ENCODE results near the gene VSIR.

Gene VSIR

GRCh38 chr10:71746344-71747037 is 26.8 kb downstream of the VSIR start:
- DNase-seq (ENCODE audit: low spot score in 2 of 2) = no peak
- peaks cover 6% of the 10 kb centered on the region for H3K36me3 Mint-ChIP-seq
- no peak overlapping the region for H3K4me3 Mint-ChIP-seq
- H3K4me1 Mint-ChIP-seq = peaks cover 66% of the 10 kb centered on the region
- peak overlapping the region; percentile 91 for H3K27ac Mint-ChIP-seq
- no peak for ATAC-seq (ENCODE audit: low read depth)
- H3K9me3 Mint-ChIP-seq = peaks cover 2% of the 10 kb centered on the region
- no peaks in the 10 kb centered on the region for H3K27me3 Mint-ChIP-seq

DNA sequence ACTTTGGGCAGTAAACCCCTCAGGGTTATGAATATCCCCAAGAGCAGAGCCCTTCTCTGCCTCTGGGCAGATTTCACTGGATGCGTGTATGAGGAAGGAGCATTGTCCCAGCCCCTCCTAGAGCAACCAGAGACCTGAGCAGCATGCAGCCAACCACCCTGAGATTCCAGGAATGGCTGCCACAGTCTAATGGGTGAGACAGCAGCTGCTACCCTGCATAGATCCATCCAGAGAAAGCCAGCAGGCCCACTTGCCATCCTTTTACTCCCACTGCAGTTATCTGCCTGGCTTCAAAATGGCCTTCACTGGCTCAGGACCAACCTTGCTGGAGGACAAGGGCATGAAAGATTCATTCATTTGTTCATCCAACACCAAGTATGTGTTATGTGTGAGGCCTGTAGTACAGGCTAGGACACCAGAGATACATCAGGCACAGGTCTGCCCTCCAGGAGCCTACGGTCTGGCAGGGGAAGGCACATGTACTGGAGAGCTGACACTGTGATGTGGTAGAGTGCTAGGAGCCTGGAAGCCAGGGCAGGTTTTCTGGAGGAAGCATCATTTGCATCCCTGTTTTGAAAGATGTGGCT is 27.6 kb downstream of the VSIR start:
- no peak for ATAC-seq (ENCODE audit: low read depth)
- no peak overlapping the region for H3K4me3 Mint-ChIP-seq
- H3K9me3 Mint-ChIP-seq = peaks cover 2% of the 10 kb centered on the region
- peaks cover 5% of the 10 kb centered on the region for H3K36me3 Mint-ChIP-seq
- DNase-seq (ENCODE audit: low spot score in 2 of 2) = no peak
- H3K4me1 Mint-ChIP-seq = peaks cover 68% of the 10 kb centered on the region
- H3K27ac Mint-ChIP-seq = no peak overlapping the region
- no peaks in the 10 kb centered on the region for H3K27me3 Mint-ChIP-seq

GRCh38 chr10:71744897-71745663 is 28.2 kb downstream of the VSIR start:
- Mint-ChIP-seq H3K9me3 (peaks cover 2% of the 10 kb centered on the region), H3K27me3 (no peaks in the 10 kb centered on the region), H3K27ac (peak overlapping the region; percentile 35), H3K4me1 (peaks cover 68% of the 10 kb centered on the region), H3K4me3 (no peak overlapping the region), H3K36me3 (no peaks in the 10 kb centered on the region)
- no peak for DNase-seq (ENCODE audit: low spot score in 2 of 2)
- ATAC-seq (ENCODE audit: low read depth) = no peak

GRCh38 chr10:71743866-71744265 is 29.5 kb downstream of the VSIR start:
- ATAC-seq (ENCODE audit: low read depth) (no peak), DNase-seq (ENCODE audit: low spot score in 2 of 2) (no peak)
- H3K36me3 Mint-ChIP-seq = no peaks in the 10 kb centered on the region
- no peaks in the 10 kb centered on the region for H3K27me3 Mint-ChIP-seq
- peaks cover 64% of the 10 kb centered on the region for H3K4me1 Mint-ChIP-seq
- H3K4me3 Mint-ChIP-seq = no peak overlapping the region
- H3K9me3 Mint-ChIP-seq = peaks cover 2% of the 10 kb centered on the region
- no peak overlapping the region for H3K27ac Mint-ChIP-seq

DNA sequence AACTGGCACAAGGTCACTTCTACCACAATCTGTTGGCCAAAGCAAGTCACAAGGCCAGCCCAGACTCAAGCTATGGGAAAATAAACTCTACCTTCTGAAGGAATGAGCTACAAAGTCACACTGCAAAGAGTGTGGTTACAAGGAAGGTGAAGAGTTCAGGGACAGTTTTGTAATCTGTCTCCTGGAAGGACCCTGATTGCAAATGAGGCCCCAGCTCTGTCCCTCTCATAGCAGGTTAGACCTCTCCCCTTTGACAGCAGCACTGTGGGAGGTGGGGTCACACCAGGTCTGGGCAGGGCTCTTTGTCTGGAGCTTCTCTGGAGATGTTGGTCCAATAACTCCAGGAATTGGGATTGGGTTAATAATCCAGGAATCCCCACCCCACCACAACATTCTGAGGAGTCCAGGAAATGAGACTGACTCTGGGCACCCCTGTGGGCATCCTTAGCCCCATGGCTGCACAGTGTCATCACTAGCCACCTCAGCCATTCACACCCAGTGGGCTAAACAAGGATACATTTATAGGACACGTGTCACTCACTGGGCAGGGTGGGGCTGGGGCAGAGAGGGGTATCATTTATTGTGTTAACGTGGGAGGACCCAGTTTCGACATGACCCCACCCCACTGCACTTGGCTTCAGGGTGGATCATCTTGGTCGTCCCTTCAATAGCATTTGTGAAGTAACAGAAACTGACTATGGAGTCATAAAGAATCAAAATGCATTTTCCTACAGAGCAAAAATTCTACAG is 30.1 kb downstream of the VSIR start:
- Mint-ChIP-seq H3K27me3 (no peaks in the 10 kb centered on the region), H3K36me3 (no peaks in the 10 kb centered on the region), H3K27ac (peak overlapping the region; percentile 58), H3K9me3 (peaks cover 2% of the 10 kb centered on the region), H3K4me1 (peaks cover 59% of the 10 kb centered on the region), H3K4me3 (no peak overlapping the region)
- no peak for DNase-seq (ENCODE audit: low spot score in 2 of 2)
- ATAC-seq (ENCODE audit: low read depth) = no peak

DNA sequence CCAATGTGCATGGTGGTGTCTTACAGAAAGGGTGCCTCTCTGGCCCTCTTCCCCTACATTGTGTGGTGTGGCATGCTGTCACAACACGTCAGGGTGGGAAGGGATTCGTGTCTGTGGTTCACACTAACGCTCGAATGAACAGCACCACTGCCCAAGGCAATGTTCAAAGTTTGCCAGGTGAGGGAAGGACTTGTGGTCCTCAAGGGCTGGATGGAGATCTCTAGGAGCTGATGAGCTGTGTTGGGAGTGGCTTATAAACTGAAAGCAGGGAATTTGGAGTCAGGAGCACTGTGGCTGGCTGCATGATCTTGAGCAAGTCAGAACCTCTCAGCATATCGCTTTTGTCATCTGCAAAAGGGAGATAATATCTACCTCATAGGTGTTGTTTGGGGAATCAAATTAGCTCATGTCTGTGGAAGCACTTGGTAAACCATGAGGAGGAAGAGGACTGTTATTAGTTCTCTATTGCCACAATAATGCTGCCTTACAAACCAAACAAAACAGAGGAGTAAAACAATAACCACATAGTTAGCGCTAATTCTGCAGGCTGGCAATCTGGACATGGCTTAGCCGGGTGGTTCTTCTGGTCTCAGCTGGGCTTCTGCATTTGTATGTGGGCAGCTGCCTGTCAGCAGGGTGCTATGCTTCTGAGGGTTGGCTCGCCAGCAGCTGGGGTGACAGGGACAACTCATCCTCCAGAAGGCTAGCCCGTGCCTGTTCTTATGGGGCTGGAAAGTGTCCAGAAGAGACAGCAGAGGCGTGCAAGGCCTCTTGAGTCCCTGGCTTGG is 30.8 kb downstream of the VSIR start:
- Mint-ChIP-seq H3K27ac (peak overlapping the region; percentile 58), H3K9me3 (no peaks in the 10 kb centered on the region), H3K4me3 (no peak overlapping the region), H3K27me3 (no peaks in the 10 kb centered on the region), H3K4me1 (peaks cover 58% of the 10 kb centered on the region), H3K36me3 (no peaks in the 10 kb centered on the region)
- DNase-seq (ENCODE audit: low spot score in 2 of 2) (no peak), ATAC-seq (ENCODE audit: low read depth) (peak; percentile 44)

GRCh38 chr10:71741671-71742070 is 31.6 kb downstream of the VSIR start:
- Mint-ChIP-seq H3K4me3 (no peak overlapping the region), H3K4me1 (peaks cover 55% of the 10 kb centered on the region), H3K9me3 (no peaks in the 10 kb centered on the region), H3K36me3 (no peaks in the 10 kb centered on the region), H3K27ac (no peak overlapping the region), H3K27me3 (no peaks in the 10 kb centered on the region)
- ATAC-seq (ENCODE audit: low read depth) = no peak
- DNase-seq (ENCODE audit: low spot score in 2 of 2) = no peak

GRCh38 chr10:71741029-71741428 is 32.3 kb downstream of the VSIR start:
- ATAC-seq (ENCODE audit: low read depth) (no peak), DNase-seq (ENCODE audit: low spot score in 2 of 2) (no peak)
- Mint-ChIP-seq H3K4me3 (no peak overlapping the region), H3K27me3 (no peaks in the 10 kb centered on the region), H3K27ac (peak overlapping the region; percentile 25), H3K36me3 (no peaks in the 10 kb centered on the region), H3K9me3 (no peaks in the 10 kb centered on the region), H3K4me1 (peaks cover 57% of the 10 kb centered on the region)

GRCh38 chr10:71740069-71740653 is 33.2 kb downstream of the VSIR start:
- DNase-seq (ENCODE audit: low spot score in 2 of 2) = no peak
- H3K36me3 Mint-ChIP-seq = no peaks in the 10 kb centered on the region
- no peaks in the 10 kb centered on the region for H3K27me3 Mint-ChIP-seq
- no peak overlapping the region for H3K4me3 Mint-ChIP-seq
- no peak overlapping the region for H3K27ac Mint-ChIP-seq
- no peaks in the 10 kb centered on the region for H3K9me3 Mint-ChIP-seq
- peaks cover 60% of the 10 kb centered on the region for H3K4me1 Mint-ChIP-seq
- ATAC-seq (ENCODE audit: low read depth) = no peak

DNA sequence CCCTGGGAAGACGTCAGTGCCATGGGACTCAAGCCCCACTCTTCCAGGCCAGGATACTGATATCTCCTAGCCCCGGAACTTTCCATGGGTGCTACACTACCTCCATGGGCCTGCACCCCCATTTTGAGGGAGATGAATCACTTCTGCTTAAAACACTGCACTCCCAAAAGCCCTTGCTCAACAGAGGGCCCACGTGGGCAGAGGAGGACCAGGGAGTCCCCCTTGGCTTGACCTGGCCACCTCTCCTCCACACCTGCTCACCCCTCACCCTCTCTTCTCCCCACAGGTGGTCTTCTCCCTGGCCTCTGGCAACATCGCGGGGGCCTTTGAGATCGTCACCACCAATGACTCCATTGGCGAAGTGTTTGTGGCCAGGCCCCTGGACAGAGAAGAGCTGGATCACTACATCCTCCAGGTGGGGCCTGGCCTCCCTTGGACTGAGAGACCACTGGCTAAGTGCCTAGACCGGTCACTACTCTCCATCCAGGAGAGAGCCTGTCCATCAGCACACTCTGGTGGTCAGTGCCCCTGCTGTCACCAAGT is 33.9 kb downstream of the VSIR start:
- H3K9me3 Mint-ChIP-seq = no peaks in the 10 kb centered on the region
- DNase-seq (ENCODE audit: low spot score in 2 of 2) = no peak
- H3K27ac Mint-ChIP-seq = no peak overlapping the region
- no peak for ATAC-seq (ENCODE audit: low read depth)
- no peaks in the 10 kb centered on the region for H3K36me3 Mint-ChIP-seq
- H3K4me1 Mint-ChIP-seq = peaks cover 64% of the 10 kb centered on the region
- H3K27me3 Mint-ChIP-seq = no peaks in the 10 kb centered on the region
- H3K4me3 Mint-ChIP-seq = no peak overlapping the region

GRCh38 chr10:71737834-71738197 is 35.5 kb downstream of the VSIR start:
- H3K9me3 Mint-ChIP-seq = no peaks in the 10 kb centered on the region
- peaks cover 69% of the 10 kb centered on the region for H3K4me1 Mint-ChIP-seq
- ATAC-seq (ENCODE audit: low read depth) (no peak), DNase-seq (ENCODE audit: low spot score in 2 of 2) (no peak)
- H3K36me3 Mint-ChIP-seq = no peaks in the 10 kb centered on the region
- no peak overlapping the region for H3K4me3 Mint-ChIP-seq
- H3K27ac Mint-ChIP-seq = peak overlapping the region; percentile 15
- no peaks in the 10 kb centered on the region for H3K27me3 Mint-ChIP-seq

GRCh38 chr10:71737001-71737833 is 36.1 kb downstream of the VSIR start:
- Mint-ChIP-seq H3K36me3 (no peaks in the 10 kb centered on the region), H3K27ac (peak overlapping the region; percentile 84), H3K4me1 (peaks cover 65% of the 10 kb centered on the region), H3K27me3 (no peaks in the 10 kb centered on the region), H3K4me3 (no peak overlapping the region), H3K9me3 (no peaks in the 10 kb centered on the region)
- DNase-seq (ENCODE audit: low spot score in 2 of 2) = no peak
- ATAC-seq (ENCODE audit: low read depth) = no peak
